GM18870 (cell line): ENCODE data around the gene MED12.

ENCODE experiments used
- ATAC-seq: cut with Tn5 transposase; IDR thresholded peaks from one replicate; pipeline ENCODE4 v1.9.1; 2021; ENCODE audit warnings: moderate library complexity; ENCODE audit not compliant: unreplicated experiment

MED12 gene

GRCh38 chrX:71118032-71118984, at the start of gene MED12:
Gene MED12 (plus strand): TSS chrX:71118596. CDS start chrX:71118755, 159 bp downstream.
- no peak for ATAC-seq

GRCh38 chrX:71070531-71070930, 47.9 kb upstream of the MED12 start:
- ATAC-seq, result no peak

- no peak for ATAC-seq
Observed at GRCh38 chrX:71081330-71082123, 36.9 kb upstream of the MED12 start.

- ATAC-seq, result no peak
Observed at GRCh38 chrX:71082124-71082647, 36.2 kb upstream of the MED12 start.

GRCh38 chrX:71082822-71083221, 35.6 kb upstream of the MED12 start:
- no peak for ATAC-seq

GRCh38 chrX:71085900-71086299, 32.5 kb upstream of the MED12 start:
- ATAC-seq, result no peak

- ATAC-seq, result no peak
Observed at GRCh38 chrX:71091263-71091662, 27.1 kb upstream of the MED12 start.

GRCh38 chrX:71095033-71095432, 23.4 kb upstream of the MED12 start:
- no peak for ATAC-seq

GRCh38 chrX:71095555-71095980, 22.8 kb upstream of the MED12 start, which contains the start of gene FOXO4:
Gene FOXO4 (plus strand): TSS chrX:71095851. CDS start chrX:71096529, 678 bp downstream.
- ATAC-seq, result peak; percentile 61

- ATAC-seq, result no peak
Observed at GRCh38 chrX:71095981-71096759, 22.2 kb upstream of the MED12 start.

- ATAC-seq, result no peak
Observed at GRCh38 chrX:71096760-71097032, 21.7 kb upstream of the MED12 start.

- no peak for ATAC-seq
Observed at GRCh38 chrX:71098302-71098701, 20.1 kb upstream of the MED12 start.

GRCh38 chrX:71098951-71099506, 19.4 kb upstream of the MED12 start:
- ATAC-seq, result no peak

- no peak for ATAC-seq
Observed at GRCh38 chrX:71099736-71100135, 18.7 kb upstream of the MED12 start.

- no peak for ATAC-seq
Observed at GRCh38 chrX:71100581-71101505, 17.6 kb upstream of the MED12 start.

- no peak for ATAC-seq
Observed at GRCh38 chrX:71102292-71102691, 16.1 kb upstream of the MED12 start.

- no peak for ATAC-seq
Observed at GRCh38 chrX:71103110-71103983, 15.0 kb upstream of the MED12 start.

- ATAC-seq, result no peak
Observed at GRCh38 chrX:71105628-71106027, 12.8 kb upstream of the MED12 start.

GRCh38 chrX:71106427-71106826, 12.0 kb upstream of the MED12 start, which contains the start of gene CXorf65:
Gene CXorf65 (minus strand): TSS chrX:71106740. CDS start chrX:71106556, 184 bp downstream.
- no peak for ATAC-seq
